AG10803 (cell line): ENCODE results near the gene RBM4.

ENCODE experiments used
- DNase-seq: peaks from one replicate; pipeline ENCODE4 v3.0.0; 2010; ENCODE audit warnings: low read depth
- H3K4me3 ChIP-seq: 2 replicates; pipeline ENCODE4 v1.5.1; 2011; ENCODE audit warnings: mild to moderate bottlenecking, low read length, control low read depth
- TF ChIP-seq, protein P1 (sequence below): conservative IDR thresholded peaks from 2 replicates; pipeline ENCODE4 v1.5.1; 2011; ENCODE audit warnings: mild to moderate bottlenecking, low read length, control low read depth, inconsistent platforms

Gene RBM4

DNA sequence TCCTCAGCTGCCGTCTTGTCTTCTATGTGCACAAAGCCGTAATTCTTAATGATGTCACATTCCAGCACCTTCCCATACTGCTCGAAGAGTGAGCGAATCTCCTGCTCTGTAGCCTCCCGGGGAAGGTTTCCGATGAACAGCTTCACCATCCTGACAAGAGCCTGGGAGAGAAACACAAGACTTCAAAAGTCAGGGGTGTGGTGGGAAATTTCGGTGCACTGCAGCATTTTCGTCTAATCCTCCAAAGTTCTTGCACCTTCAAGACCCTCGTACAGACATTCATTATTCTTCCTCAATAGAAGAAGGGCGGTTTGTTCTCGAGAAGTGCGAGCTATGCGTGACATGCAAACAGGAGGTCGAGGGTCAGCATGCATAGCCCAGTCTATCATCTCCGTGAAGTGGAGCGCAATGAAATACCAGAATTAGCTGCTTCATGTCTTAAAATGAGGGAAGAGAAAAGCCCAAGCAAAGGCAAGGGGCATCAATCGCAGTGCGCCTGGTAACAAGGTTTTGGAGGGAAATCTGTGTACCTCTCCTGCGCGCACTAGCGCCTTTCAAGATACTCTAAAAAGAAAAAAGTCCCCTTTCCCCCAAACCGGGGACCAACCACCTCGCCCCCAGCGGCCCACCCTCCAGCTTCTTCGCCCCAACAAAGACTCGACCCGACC is 38.6 kb downstream of the RBM4 start:
- DNase-seq: no peak
- peak overlapping the region; percentile 80 for H3K4me3 ChIP-seq
- TF ChIP-seq, protein P1, sequence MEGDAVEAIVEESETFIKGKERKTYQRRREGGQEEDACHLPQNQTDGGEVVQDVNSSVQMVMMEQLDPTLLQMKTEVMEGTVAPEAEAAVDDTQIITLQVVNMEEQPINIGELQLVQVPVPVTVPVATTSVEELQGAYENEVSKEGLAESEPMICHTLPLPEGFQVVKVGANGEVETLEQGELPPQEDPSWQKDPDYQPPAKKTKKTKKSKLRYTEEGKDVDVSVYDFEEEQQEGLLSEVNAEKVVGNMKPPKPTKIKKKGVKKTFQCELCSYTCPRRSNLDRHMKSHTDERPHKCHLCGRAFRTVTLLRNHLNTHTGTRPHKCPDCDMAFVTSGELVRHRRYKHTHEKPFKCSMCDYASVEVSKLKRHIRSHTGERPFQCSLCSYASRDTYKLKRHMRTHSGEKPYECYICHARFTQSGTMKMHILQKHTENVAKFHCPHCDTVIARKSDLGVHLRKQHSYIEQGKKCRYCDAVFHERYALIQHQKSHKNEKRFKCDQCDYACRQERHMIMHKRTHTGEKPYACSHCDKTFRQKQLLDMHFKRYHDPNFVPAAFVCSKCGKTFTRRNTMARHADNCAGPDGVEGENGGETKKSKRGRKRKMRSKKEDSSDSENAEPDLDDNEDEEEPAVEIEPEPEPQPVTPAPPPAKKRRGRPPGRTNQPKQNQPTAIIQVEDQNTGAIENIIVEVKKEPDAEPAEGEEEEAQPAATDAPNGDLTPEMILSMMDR: no peak

DNA sequence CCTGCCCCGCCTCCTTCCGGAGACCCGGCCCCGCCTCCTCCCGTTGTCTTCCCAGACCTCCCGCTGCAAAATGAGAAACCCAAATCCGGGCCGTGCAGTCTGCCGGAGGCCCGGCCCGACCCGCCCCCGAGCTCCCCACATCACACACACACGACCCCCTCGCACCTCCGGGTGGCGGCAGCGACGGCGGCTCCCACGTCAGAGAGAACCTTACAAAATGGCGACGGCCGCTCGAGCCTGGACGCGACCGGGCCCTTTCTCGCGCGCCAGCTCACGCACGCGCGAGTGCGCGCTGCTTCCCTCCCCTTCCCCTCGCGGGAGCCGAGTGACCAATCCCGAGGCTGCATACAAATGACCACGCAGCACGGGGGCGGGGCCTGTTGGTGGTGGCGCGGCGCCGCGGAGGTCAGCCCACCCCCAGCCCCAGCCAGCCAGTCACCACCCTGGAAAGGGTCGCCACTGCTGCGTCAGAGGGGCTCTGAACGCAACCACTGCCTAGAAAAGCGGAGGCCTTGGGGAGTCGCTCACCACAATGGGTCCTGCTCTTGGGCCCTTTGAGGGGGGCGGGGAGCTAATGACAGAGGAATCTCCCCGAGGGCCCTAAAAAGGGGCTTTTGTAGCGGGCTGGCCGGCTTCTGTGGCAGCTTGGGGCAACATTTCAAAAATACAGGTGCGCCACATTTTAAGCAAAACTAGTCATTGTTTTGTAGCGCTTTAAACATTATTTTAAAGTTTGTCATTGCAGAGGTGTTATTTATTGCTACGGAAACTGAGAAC is 39.3 kb downstream of the RBM4 start, which contains the start of gene RBM4B:
TSS of gene RBM4B (minus strand) at position 289 of the 777 bp plus-strand sequence. CDS start 808 bp downstream, outside the sequence.
- peak; percentile 91 for DNase-seq
- TF ChIP-seq, protein P1: no peak
- H3K4me3 ChIP-seq: peak within 1 kb of the TSS; percentile 80

DNA sequence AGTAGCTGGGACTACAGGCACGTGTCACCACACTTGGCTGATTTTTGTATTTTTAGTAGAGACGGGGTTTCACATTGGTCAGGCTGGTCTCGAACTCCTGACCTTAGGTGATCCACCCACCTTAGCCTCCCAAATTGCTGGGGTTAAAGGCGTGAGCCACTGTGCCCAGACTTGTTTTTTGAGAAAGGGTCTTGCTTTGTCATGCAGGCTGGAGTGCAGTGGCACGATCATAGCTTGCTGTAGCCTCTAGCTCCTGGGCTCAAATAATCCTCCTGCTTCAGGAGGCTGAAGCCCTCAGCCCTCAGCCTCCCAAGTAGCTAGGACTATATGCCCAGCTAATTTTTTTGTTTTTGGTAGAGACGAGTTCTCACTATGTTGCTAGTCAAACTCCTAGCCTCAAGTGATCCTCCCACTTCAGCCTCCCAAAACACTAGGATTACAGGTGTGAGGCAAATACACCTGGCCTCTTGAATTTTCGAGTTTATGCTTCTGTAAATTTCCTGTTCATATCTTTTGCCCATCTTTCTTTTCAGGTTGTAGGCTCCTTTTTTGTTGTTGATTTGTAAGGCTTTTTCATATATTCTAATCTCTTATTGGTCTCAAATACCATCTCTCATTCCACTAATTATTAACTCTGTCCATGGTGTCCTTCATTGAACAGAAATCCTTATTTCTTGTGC is 42.6 kb downstream of the RBM4 start:
- no peak overlapping the region for H3K4me3 ChIP-seq
- no peak for DNase-seq
- TF ChIP-seq, protein P1: no peak

DNA sequence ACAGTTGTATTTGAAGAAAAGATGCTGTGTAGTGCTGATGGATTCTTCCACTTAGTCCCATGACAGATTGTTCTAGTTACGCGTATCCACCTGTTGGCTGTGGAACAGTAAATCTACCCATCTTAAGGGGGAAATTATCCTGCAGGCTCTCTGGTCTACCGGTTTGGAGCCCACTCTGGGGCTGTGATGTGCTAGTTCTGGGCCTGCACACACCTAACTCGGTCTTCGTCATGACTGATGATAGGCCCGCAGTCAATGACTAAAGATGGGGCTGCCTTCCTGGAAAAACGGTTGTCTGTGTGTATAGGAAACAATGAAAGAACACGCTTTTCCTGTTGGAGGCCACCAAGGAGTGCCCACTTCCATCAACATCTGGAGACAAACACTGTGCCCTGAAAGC is 45.4 kb downstream of the RBM4 start:
- no peak overlapping the region for H3K4me3 ChIP-seq
- DNase-seq: no peak
- TF ChIP-seq, protein P1: no peak

DNA sequence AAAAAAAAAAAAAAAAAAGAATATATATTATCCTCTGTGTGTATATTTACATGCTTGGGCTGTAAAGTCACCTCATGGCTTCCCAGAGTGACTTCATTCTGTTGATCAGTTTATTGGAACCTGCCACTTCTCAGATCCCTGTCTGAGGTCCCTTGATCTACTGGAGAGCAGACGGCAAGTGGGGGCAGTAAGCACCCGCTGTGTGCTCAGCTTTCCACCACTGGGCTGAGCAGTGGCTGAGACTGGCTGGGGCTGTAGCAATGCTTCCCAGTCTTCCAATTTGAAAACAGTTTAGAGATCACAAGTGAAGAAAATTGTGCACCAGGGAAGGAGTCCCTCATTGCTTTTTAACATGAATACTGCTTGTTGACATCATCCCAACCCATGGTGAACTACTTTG is 46.1 kb downstream of the RBM4 start:
- no peak overlapping the region for H3K4me3 ChIP-seq
- TF ChIP-seq, protein P1: no peak

DNA sequence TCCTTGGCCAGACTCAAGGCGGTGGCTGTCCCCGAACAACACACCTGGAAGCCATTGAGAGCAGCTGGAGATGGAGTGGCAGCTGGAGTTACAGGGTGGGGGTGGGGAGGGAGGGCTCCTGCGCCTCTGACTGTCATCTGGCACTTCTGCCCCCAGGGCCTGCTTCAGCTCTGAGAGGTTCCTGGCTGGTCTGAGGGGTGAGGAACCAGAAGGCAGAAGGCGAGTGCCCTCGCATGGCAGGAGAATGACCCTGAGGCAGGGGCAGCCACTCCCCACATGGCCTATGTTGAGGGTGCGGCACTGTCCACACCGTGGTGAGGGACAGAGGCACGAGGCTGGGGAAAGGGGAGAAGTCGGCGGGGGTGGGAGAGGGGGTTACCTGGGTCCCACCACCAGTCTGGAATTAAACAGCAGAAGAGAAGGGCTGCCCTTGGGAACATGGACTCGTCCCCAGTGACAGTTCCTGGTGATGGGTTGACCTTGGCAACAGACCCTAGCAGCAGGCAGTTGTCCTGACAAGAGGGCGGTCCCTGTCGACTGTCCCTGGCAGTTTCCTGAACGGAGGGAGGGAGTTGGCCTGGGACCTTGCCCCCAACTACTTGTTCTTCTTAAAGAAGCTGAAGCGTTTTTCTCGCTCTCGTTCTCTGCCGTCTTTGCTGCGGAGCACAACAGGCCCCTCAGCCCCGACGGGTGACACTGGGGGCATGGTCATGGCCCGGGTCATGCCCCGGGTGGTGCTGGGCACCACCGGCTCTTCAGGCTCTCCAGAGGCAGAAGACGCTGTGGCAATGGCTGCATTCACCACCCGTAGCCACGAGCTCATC is 47.0 kb downstream of the RBM4 start:
- DNase-seq: no peak
- no peak overlapping the region for H3K4me3 ChIP-seq
- TF ChIP-seq, protein P1: no peak

More for the DNA sequence above, 46.1 kb downstream of the RBM4 start:
- no peak for DNase-seq
